ENCODE measurements around the gene TMCO4.
A peak's percentile ranks its signal among the peaks of the same experiment; 100 is the strongest.

Gene TMCO4

DNA sequence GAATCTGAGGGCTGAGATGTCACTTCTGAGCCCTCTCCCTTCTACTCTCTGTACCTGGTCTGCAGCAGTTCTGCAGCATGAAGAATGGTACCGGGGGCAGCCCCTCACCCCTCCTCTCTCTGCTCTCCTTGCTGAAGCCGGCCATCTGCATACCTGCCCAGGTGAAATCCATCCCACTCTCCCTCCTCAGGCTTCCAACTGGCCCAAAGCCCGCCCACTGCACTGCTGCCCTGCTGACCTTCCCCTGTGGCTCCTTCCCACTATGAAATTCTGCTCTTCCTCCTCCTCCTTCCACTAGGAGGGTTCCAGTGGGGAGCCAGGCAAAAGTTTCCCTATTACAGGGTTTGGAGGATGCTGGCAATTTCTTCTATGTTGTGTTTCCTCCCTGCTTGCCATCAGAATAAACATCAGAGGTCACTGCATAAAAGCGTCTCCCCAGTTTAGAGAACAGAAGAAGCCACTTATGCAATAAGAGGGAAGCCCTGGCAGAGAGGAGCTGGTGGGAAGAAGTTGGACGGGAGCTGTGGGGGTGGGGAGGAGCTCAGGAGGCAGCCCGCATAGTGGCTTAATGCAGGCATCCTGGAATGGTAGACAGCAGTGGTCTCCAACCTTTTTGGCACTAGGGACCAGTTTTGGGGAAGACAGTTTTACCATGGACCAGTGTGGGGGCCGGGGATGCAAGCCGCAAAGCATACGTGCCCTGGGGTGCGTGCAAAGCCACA, 30.3 kb downstream of the TMCO4 start:
- H2AFZ ChIP-seq (ENCODE audit: low read depth, low read length) = no peak overlapping the region
- H3K36me3 ChIP-seq (replicated peaks; ENCODE audit: low read depth, low read length) = no peaks in the 10 kb centered on the region
- H3K4me3 ChIP-seq (ENCODE audit: low read length) = no peak overlapping the region
- H4K20me1 ChIP-seq (ENCODE audit: insufficient read depth, low read length) = no peaks in the 10 kb centered on the region
- no peak overlapping the region for H3K27ac ChIP-seq (ENCODE audit: low read length)
- H3K4me2 ChIP-seq (ENCODE audit: low read length) = no peak overlapping the region
- H3K9ac ChIP-seq (ENCODE audit: low read length) = no peak overlapping the region
- no peaks in the 10 kb centered on the region for H3K27me3 ChIP-seq (ENCODE audit: low read depth, low read length)
- peaks cover 7% of the 10 kb centered on the region for H3K4me1 ChIP-seq (ENCODE audit: low read length)
- TF ChIP-seq EZH2phosphoT487 (IDR thresholded peaks at IDR 0.05; ENCODE audit: low read depth) = no peak
- no peak for TF ChIP-seq CTCF (IDR thresholded peaks at IDR 0.05; ENCODE audit: low read depth, low read length)
- H3K79me2 ChIP-seq (ENCODE audit: low read length) = no peaks in the 10 kb centered on the region
- no peaks in the 10 kb centered on the region for H3K9me3 ChIP-seq (ENCODE audit: insufficient read depth, low read length)

GRCh38 chr1:19768353-19769210, 31.1 kb downstream of the TMCO4 start:
- H3K9ac ChIP-seq (ENCODE audit: low read length) = no peak overlapping the region
- no peaks in the 10 kb centered on the region for H3K9me3 ChIP-seq (ENCODE audit: insufficient read depth, low read length)
- TF ChIP-seq EZH2phosphoT487 (IDR thresholded peaks at IDR 0.05; ENCODE audit: low read depth) = no peak
- no peak for TF ChIP-seq CTCF (IDR thresholded peaks at IDR 0.05; ENCODE audit: low read depth, low read length)
- H2AFZ ChIP-seq (ENCODE audit: low read depth, low read length) = no peak overlapping the region
- no peaks in the 10 kb centered on the region for H4K20me1 ChIP-seq (ENCODE audit: insufficient read depth, low read length)
- H3K4me3 ChIP-seq (ENCODE audit: low read length) = no peak overlapping the region
- H3K27ac ChIP-seq (ENCODE audit: low read length) = no peak overlapping the region
- peaks cover 7% of the 10 kb centered on the region for H3K4me1 ChIP-seq (ENCODE audit: low read length)
- H3K79me2 ChIP-seq (ENCODE audit: low read length) = no peaks in the 10 kb centered on the region
- H3K4me2 ChIP-seq (ENCODE audit: low read length) = no peak overlapping the region
- no peaks in the 10 kb centered on the region for H3K36me3 ChIP-seq (replicated peaks; ENCODE audit: low read depth, low read length)
- no peaks in the 10 kb centered on the region for H3K27me3 ChIP-seq (ENCODE audit: low read depth, low read length)

DNA sequence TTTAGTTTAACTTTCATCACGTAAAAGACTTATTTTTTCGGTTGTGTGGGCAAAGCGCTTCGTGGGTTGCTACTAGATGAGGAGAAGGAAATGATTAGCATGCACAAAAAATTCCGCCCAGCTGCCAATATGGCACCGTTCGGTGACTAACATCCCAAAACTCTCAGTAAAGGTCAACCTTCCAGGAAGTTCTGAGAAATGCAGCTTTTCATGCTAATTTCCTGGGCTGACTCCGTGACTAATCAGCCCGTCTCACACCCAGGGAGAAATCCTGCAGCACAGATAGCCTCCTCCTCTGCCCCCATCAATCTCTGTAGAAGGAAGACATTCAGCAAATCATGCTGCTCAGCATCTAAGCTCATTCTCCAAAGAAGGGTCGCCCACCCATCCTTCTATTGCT, 34.1 kb downstream of the TMCO4 start:
- H3K27me3 ChIP-seq (ENCODE audit: low read depth, low read length) = no peaks in the 10 kb centered on the region
- H3K79me2 ChIP-seq (ENCODE audit: low read length) = no peaks in the 10 kb centered on the region
- no peak overlapping the region for H3K4me2 ChIP-seq (ENCODE audit: low read length)
- H3K36me3 ChIP-seq (replicated peaks; ENCODE audit: low read depth, low read length) = no peaks in the 10 kb centered on the region
- no peak overlapping the region for H3K27ac ChIP-seq (ENCODE audit: low read length)
- no peaks in the 10 kb centered on the region for H3K9me3 ChIP-seq (ENCODE audit: insufficient read depth, low read length)
- TF ChIP-seq CTCF (IDR thresholded peaks at IDR 0.05; ENCODE audit: low read depth, low read length) (no peak), EZH2phosphoT487 (IDR thresholded peaks at IDR 0.05; ENCODE audit: low read depth) (no peak)
- H2AFZ ChIP-seq (ENCODE audit: low read depth, low read length) = no peak overlapping the region
- H4K20me1 ChIP-seq (ENCODE audit: insufficient read depth, low read length) = no peaks in the 10 kb centered on the region
- peaks cover 7% of the 10 kb centered on the region for H3K4me1 ChIP-seq (ENCODE audit: low read length)
- no peak overlapping the region for H3K4me3 ChIP-seq (ENCODE audit: low read length)
- H3K9ac ChIP-seq (ENCODE audit: low read length) = no peak overlapping the region

DNA sequence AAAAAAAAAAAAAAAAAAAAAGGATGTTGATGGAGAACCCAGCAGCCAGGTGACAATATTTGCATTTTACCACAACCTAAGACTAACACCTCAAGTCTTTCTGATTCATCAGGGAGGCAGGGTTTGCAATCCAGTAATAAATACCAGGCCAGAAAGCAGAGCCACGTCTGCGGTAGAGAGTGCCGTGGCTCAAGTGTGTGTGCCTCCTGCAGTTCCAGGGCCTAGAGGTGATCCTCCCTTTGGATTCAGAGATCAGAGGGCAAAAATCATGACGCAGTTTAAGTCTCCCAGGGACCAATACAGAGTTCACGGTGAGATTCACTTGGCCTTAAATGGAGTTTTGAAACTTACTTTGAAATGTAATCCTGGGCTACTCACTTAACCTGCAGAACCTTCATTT, 34.9 kb downstream of the TMCO4 start:
- Histone ChIP-seq H4K20me1 (ENCODE audit: insufficient read depth, low read length) (no peaks in the 10 kb centered on the region), H2AFZ (ENCODE audit: low read depth, low read length) (no peak overlapping the region), H3K79me2 (ENCODE audit: low read length) (no peaks in the 10 kb centered on the region), H3K27ac (ENCODE audit: low read length) (no peak overlapping the region), H3K27me3 (ENCODE audit: low read depth, low read length) (no peaks in the 10 kb centered on the region), H3K36me3 (replicated peaks; ENCODE audit: low read depth, low read length) (no peaks in the 10 kb centered on the region), H3K4me1 (ENCODE audit: low read length) (peaks cover 7% of the 10 kb centered on the region), H3K4me3 (ENCODE audit: low read length) (no peak overlapping the region), H3K4me2 (ENCODE audit: low read length) (peak overlapping the region; percentile 26; the same call in 1 of the 2 replicates), H3K9me3 (ENCODE audit: insufficient read depth, low read length) (no peaks in the 10 kb centered on the region), H3K9ac (ENCODE audit: low read length) (no peak overlapping the region)
- no peak for TF ChIP-seq CTCF (IDR thresholded peaks at IDR 0.05; ENCODE audit: low read depth, low read length)
